Suprapubic skin (tissue), 4 donors: ENCODE measurements around the gene UBE2S. TPM values are rescaled to one million over a fixed set of nuclear protein-coding genes. Genes with fewer than 3 reads are reported as not detected.
"Not testable (repeated sequence)": the region's sequence is repeated elsewhere in the genome, so short reads cannot be mapped to it uniquely, and the experiment has no call there.

Experiments used
- DNase-seq, 2 donors: peaks; one replicate each; pipeline ENCODE4 v3.0.0-alpha.2; 2019; ENCODE audit warnings: low spot score in 2 of 2
- H3K27ac ChIP-seq: fragments of 200-600 bp; sonication (generic); one replicate; pipeline ENCODE4 v1.5.1; 2019
- H3K27me3 ChIP-seq: fragments of 200-600 bp; sonication (generic); one replicate; pipeline ENCODE4 v1.5.1; 2019
- H3K36me3 ChIP-seq: fragments of 200-600 bp; sonication (generic); one replicate; pipeline ENCODE4 v1.5.1; 2019
- H3K4me1 ChIP-seq: fragments of 200-600 bp; sonication (generic); one replicate; pipeline ENCODE4 v1.5.1; 2019
- H3K4me3 ChIP-seq: fragments of 200-600 bp; sonication (generic); one replicate; pipeline ENCODE4 v1.5.1; 2019; ENCODE audit warnings: mild to moderate bottlenecking
- H3K9me3 ChIP-seq: fragments of 200-600 bp; sonication (generic); one replicate; pipeline ENCODE4 v1.5.1; 2019
- EP300 ChIP-seq: sonication (generic); formaldehyde crosslinking; IDR thresholded peaks from one replicate; pipeline ENCODE4 v1.6.1; 2017; ENCODE audit warnings: antibody characterized with exemption
- POLR2A ChIP-seq, 2 donors: fragments of 450-650 bp; IDR thresholded peaks; one replicate each; pipeline ENCODE4 v1.6.1; 2017; ENCODE audit warnings: antibody characterized with exemption in 2 of 2, mild to moderate bottlenecking in 2 of 2, moderate library complexity in 2 of 2
- POLR2AphosphoS5 ChIP-seq, 3 donors: sonication (generic); formaldehyde crosslinking; IDR thresholded peaks; one replicate each; pipeline ENCODE4 v1.6.1; 2017; ENCODE audit warnings: antibody characterized with exemption in 3 of 3
- WGBS: methylation state at CpG from one replicate; pipeline ENCODE4 v1.1.5; 2018; 5-methylcytosine and 5-hydroxymethylcytosine counted together
- total RNA-seq, 4 donors: library from RNA; depleted of rRNA; stranded (reverse); fragments of >200 nt; gene quantifications; one replicate each; pipeline ENCODE4 v1.1.0, GENCODE V29; 2016
- TF ChIP-seq, protein P1 (sequence below), 2 donors: fragments of 200-600 bp in 1 of 2; fragments of 450-650 bp in 1 of 2; sonication (generic) in 1 of 2; IDR thresholded peaks; one replicate each; pipeline ENCODE4 v1.5.1; 2016 to 2019; ENCODE audit warnings: antibody characterized with exemption in 2 of 2, mild to moderate bottlenecking in 1 of 2, moderate library complexity in 1 of 2

Gene UBE2S
- total RNA-seq, 4 donors from 2014 or later, result 7.4 to 17.0 (median 12.2) TPM

DNA sequence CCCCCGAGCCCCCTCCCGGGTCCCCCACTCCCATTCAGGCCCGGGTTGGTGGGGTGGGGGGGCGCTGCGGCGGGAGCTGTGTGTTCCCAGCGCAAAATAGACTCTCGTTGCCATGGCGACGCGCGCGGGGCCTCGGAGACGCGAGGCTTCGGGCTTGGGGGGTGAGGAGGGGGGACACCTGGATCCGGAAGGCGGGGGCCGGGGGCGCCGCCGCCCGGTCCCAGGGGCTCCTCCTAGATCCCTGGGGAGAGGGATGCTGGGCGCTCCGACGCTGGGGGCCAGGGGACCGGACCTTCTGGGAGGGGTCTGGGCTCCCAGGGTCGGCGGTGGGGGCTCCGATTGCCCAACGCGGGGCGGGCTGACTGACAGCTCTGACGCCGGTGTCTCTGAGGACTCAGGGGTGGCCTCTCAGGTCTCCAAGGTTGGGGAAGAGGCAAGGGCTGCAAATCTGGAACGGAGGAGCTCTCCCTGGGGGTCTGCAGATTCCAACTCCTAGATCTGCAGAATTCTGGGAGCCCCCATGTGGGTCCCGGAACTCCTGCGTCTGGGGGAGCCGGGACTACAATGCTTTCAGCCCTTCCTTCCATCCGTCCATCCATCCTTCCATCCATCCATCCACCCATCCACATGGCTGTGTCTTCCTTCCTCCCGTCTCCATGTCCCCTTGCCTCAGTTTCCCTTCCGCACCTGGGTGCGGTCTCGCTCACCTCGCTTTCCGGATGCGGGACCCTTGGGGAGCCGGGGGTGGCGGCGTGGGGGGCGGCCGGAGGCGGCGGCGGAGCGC is 44.6 kb upstream of the UBE2S start:
- Histone ChIP-seq H3K36me3 (peaks cover 20% of the 10 kb centered on the region), H3K4me3 (peak overlapping the region; percentile 44), H3K27ac (no peak overlapping the region), H3K27me3 (peaks cover 41% of the 10 kb centered on the region), H3K4me1 (peaks cover 33% of the 10 kb centered on the region), H3K9me3 (no peaks in the 10 kb centered on the region)
- TF ChIP-seq, protein P1, sequence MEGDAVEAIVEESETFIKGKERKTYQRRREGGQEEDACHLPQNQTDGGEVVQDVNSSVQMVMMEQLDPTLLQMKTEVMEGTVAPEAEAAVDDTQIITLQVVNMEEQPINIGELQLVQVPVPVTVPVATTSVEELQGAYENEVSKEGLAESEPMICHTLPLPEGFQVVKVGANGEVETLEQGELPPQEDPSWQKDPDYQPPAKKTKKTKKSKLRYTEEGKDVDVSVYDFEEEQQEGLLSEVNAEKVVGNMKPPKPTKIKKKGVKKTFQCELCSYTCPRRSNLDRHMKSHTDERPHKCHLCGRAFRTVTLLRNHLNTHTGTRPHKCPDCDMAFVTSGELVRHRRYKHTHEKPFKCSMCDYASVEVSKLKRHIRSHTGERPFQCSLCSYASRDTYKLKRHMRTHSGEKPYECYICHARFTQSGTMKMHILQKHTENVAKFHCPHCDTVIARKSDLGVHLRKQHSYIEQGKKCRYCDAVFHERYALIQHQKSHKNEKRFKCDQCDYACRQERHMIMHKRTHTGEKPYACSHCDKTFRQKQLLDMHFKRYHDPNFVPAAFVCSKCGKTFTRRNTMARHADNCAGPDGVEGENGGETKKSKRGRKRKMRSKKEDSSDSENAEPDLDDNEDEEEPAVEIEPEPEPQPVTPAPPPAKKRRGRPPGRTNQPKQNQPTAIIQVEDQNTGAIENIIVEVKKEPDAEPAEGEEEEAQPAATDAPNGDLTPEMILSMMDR (IDR thresholded peaks at IDR 0.05), result no peak
- TF ChIP-seq POLR2AphosphoS5 (IDR thresholded peaks at IDR 0.05) (no peak), POLR2A (IDR thresholded peaks at IDR 0.05) (no peak), EP300 (no peak)
- no peak for DNase-seq
- WGBS, result 3% methylated on average over 23 of the region's 57 CpGs

DNA sequence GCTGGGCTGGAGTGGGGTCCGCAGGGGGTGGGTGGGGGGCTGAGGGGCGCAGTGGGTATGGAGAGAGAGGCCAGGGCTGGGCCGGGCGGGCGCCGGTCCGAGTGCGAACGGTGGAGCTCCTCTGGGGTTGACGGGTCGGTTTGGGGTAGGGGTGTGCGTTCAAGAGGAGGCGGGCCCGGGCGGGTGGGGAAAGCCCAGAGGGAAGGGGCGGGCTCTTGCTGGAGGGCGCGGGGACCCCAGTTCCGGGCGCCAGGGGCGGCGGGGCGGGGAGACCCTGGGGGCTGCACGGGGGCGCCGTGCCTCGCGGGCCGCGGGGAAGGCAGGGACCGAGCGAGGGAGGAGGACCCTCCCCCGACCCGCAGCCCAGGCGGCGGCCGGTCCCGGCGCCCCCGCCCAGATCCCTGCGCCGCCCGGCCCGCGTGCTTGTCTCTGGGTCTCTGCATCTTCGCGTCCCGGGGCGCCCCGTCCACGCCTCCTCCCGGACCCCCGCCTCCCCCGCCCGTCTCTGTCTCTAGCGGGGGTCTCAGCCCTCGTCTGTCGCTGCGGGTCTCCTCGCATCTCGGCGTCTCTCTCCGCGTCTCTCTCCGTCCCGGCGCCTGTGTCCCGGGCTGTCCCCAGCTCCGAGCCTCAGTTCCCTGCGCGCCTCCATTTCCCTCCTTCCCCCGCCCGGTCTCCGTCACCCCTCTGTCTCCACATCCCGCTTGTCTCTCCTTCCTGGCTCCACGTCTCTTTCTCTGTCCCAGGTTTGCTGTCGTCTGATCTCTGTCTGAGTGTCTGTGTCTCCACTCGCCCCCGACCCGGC is 43.8 kb upstream of the UBE2S start:
- Histone ChIP-seq H3K9me3 (no peaks in the 10 kb centered on the region), H3K27me3 (peaks cover 44% of the 10 kb centered on the region), H3K36me3 (peaks cover 16% of the 10 kb centered on the region), H3K4me1 (peaks cover 39% of the 10 kb centered on the region), H3K27ac (no peak overlapping the region), H3K4me3 (peak overlapping the region; percentile 44)
- 2% methylated on average over 36 of the region's 80 CpGs for WGBS
- TF ChIP-seq POLR2AphosphoS5 (IDR thresholded peaks at IDR 0.05), result no peak
- no peak for TF ChIP-seq EP300
- TF ChIP-seq, protein P1 (IDR thresholded peaks at IDR 0.05), result no peak
- no peak for TF ChIP-seq POLR2A (IDR thresholded peaks at IDR 0.05)
- DNase-seq, result no peak

DNA sequence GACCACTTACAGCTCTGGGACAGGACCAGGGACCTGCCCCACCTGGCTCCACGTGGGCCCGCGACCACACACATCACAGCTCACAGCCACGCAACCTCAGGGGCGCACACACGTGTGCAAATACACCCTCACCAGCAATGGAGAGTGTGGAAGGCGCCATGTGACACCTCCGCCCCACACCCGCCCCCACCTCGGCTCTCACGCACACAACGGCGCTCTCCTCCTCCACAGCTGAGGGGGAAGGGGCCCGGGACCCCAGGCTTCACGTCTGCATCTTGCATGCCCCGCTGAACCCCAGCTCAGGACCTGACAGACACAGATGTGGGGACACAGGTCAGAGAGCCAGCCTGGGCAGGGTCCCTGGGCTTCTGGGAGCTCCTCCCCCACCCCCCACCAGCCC is 41.9 kb upstream of the UBE2S start:
- Histone ChIP-seq H3K27me3 (peaks cover 56% of the 10 kb centered on the region), H3K27ac (no peak overlapping the region), H3K4me1 (peaks cover 43% of the 10 kb centered on the region), H3K4me3 (no peak overlapping the region), H3K9me3 (no peaks in the 10 kb centered on the region), H3K36me3 (no peaks in the 10 kb centered on the region)
- TF ChIP-seq, protein P1 (IDR thresholded peaks at IDR 0.05), result no peak
- TF ChIP-seq POLR2AphosphoS5 (IDR thresholded peaks at IDR 0.05) (no peak), POLR2A (IDR thresholded peaks at IDR 0.05) (no peak), EP300 (no peak)
- 44% methylated on average over 12 of the region's 16 CpGs for WGBS
- DNase-seq, result no peak

DNA sequence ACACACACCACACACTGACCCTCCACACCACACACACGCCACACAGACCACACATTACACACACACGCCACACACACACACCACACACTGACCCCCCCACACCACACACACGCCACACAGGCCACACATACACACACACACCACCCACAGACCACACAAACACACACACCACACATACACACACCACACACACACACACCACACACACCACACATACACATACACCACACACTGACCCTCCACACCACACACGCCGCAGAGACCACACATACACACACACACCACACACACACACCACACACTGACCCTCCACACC is 40.5 kb upstream of the UBE2S start:
- WGBS, result 72% methylated on average over 5 of the region's 5 CpGs
- not testable (repeated sequence) for DNase-seq, H3K36me3 ChIP-seq, H3K9me3 ChIP-seq, H3K4me3 ChIP-seq, H3K27ac ChIP-seq
- Histone ChIP-seq H3K27me3 (peaks cover 70% of the 10 kb centered on the region), H3K4me1 (peaks cover 43% of the 10 kb centered on the region)

DNA sequence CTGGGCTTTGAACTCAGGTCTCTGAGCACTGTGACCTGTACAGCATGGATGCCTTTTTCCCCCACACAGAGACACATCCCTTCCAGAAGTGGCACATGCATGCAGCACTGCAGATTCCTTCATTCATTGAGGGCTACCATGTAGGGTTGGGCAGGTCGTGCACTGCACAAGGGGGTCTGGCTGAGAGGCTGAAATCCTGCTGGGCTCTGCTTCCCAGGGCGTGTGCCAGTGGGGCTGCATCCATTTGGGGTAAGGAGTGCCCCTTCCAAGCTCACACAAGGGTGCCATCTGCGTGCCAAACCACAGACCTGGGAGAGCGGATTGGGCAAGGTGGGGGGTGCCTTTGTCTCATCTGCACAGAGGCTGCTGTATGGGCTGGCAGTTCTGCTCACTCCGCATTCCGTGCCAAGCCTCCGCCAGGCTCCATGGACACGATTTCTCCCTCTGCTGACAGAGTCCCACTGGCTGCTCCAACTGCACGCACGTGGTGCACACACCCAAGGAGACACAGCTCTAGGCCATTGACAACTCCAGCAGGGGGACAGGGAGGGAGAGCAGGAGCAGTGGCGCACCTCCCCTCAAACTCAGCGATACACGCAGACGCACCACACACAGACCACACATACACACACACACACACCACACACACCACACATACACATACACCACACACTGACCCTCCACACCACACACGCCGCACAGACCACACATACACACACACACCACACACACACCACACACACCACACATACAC is 40.0 kb upstream of the UBE2S start:
- 24% methylated on average over 6 of the region's 16 CpGs for WGBS
- TF ChIP-seq EP300, result no peak
- TF ChIP-seq, protein P1 (IDR thresholded peaks at IDR 0.05), result no peak
- DNase-seq, result no peak
- H3K4me1 ChIP-seq, result peaks cover 43% of the 10 kb centered on the region
- no peaks in the 10 kb centered on the region for H3K9me3 ChIP-seq
- no peaks in the 10 kb centered on the region for H3K36me3 ChIP-seq
- no peak overlapping the region for H3K4me3 ChIP-seq
- no peak overlapping the region for H3K27ac ChIP-seq
- peaks cover 72% of the 10 kb centered on the region for H3K27me3 ChIP-seq
